Measurements from ENCODE around the gene BSG. TPM values are rescaled to one million over a fixed set of nuclear protein-coding genes. Genes with fewer than 3 reads are reported as not detected.
"Not testable (repeated sequence)": the region's sequence is repeated elsewhere in the genome, so short reads cannot be mapped to it uniquely, and the experiment has no call there.

The BSG gene
- total RNA-seq, 1 experiment from 2014 or later: 618 TPM

DNA sequence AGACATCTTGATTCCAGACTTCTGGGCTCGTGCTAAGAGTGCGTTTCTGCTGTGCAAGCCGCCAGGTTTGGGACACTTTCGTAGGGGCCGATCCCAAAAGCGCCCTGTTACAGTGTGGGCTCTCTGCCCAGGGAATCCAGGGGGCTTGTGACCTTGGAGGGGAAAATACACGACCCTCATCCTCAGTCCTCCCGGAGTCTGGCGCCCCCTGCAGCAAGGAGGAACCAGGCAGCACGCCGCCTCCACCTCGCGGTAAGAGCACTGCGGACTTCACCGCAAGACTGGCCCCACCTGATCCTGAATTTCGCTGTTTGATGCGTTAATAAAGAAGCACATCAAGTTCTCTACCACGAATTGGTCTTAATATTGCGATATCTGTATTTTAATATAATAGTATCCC, 55.8 kb downstream of the BSG start:
- no peaks in the 10 kb centered on the region for H3K9me3 Mint-ChIP-seq (ENCODE audit: unreplicated experiment)
- intact Hi-C loops (cut with micrococcal nuclease; ENCODE audit: unreplicated experiment): no loop called here

GRCh38 chr19:629515-629914, 57.1 kb downstream of the BSG start:
- H3K27ac Mint-ChIP-seq (ENCODE audit: unreplicated experiment); H3K4me3 Mint-ChIP-seq (ENCODE audit: unreplicated experiment); POLR2A ChIA-PET; H3K4me1 Mint-ChIP-seq (ENCODE audit: low read depth, unreplicated experiment); intact Hi-C loops (cut with micrococcal nuclease; ENCODE audit: unreplicated experiment); BruUV-seq (replicated peaks); H3K36me3 ChIP-seq (ENCODE audit: control insufficient read depth, insufficient read depth, low read length); CTCF ChIA-PET; H3K9me3 Mint-ChIP-seq (ENCODE audit: unreplicated experiment); H3K9me3 ChIP-seq; DNase-seq; H3K27me3 Mint-ChIP-seq (ENCODE audit: insufficient read depth, unreplicated experiment); H3K4me1 ChIP-seq; H3K4me3 ChIP-seq (ENCODE audit: low read depth, low read length); H3K27me3 ChIP-seq (replicated peaks; ENCODE audit: control insufficient read depth, insufficient read depth, low read length): not testable (repeated sequence)
- H3K36me3 Mint-ChIP-seq (ENCODE audit: insufficient read depth, unreplicated experiment): peaks cover 57% of the 10 kb centered on the region

More for the DNA sequence above, 55.8 kb downstream of the BSG start:
- no peaks in the 10 kb centered on the region for H3K27me3 ChIP-seq (replicated peaks; ENCODE audit: control insufficient read depth, insufficient read depth, low read length)
- CTCF ChIA-PET: no interaction called here
- H3K9me3 ChIP-seq: no peaks in the 10 kb centered on the region
- H3K4me3 ChIP-seq (ENCODE audit: low read depth, low read length): no peak overlapping the region
- H3K4me1 ChIP-seq: no peaks in the 10 kb centered on the region
- Mint-ChIP-seq H3K4me3 (ENCODE audit: unreplicated experiment) (no peak overlapping the region), H3K36me3 (ENCODE audit: insufficient read depth, unreplicated experiment) (peaks cover 49% of the 10 kb centered on the region), H3K4me1 (ENCODE audit: low read depth, unreplicated experiment) (no peaks in the 10 kb centered on the region), H3K27me3 (ENCODE audit: insufficient read depth, unreplicated experiment) (no peaks in the 10 kb centered on the region), H3K27ac (ENCODE audit: unreplicated experiment) (no peak overlapping the region)
- POLR2A ChIA-PET: no interaction called here
- DNase-seq: no peak
- no peaks in the 10 kb centered on the region for H3K36me3 ChIP-seq (ENCODE audit: control insufficient read depth, insufficient read depth, low read length)
- BruUV-seq (replicated peaks): no TSS peak
- TF ChIP-seq CTCF (IDR thresholded peaks at IDR 0.05; ENCODE audit: insufficient read depth in 1 of 2, low read depth in 1 of 2, low read length in 1 of 2, severe bottlenecking in 1 of 2, unreplicated experiment in 1 of 2): peak in 1 of 2 experiments; percentile 3

DNA sequence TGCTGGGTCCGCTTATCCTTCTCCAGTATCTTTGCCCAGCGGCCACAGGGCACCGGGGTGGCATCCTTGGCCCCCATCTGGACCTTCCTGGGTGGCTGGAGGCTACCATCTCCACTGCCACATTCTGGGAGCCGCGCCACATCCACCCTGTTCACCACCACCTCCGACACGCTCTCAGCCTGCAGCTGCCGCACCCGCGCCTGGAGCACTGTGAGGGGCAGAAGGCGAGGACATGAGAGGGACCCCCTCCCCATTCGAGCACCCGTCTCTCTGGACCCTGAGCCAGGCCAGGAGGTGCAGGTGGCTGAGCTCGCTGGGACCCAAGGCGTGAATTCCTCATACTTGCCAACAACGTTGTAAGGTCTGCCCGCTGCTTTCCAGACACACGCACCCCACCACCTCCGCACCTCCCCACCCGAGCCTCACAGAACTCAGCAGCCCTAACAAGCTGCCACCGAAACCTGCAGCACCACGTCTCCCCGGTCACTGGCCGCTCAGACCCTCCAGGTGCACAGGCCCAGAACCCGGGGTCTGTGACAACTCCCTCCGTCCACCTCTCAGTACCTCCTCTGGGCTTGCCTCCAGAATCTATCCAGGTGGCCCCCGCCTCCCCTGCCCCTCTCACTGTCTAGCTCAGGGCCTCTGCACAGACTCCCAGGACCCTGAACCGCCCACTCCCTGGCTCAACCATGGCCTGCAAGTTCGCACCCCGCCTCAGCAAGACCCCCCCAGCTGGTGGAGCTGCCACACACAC, 57.7 kb downstream of the BSG start:
- Histone ChIP-seq H3K4me3 (ENCODE audit: low read depth, low read length) (no peak overlapping the region), H3K27me3 (replicated peaks; ENCODE audit: control insufficient read depth, insufficient read depth, low read length) (no peaks in the 10 kb centered on the region), H3K36me3 (ENCODE audit: control insufficient read depth, insufficient read depth, low read length) (no peaks in the 10 kb centered on the region), H3K9me3 (no peaks in the 10 kb centered on the region), H3K4me1 (peaks cover 5% of the 10 kb centered on the region; the same call in 1 of the 2 replicates)
- Mint-ChIP-seq H3K27ac (ENCODE audit: unreplicated experiment) (no peak overlapping the region), H3K4me1 (ENCODE audit: low read depth, unreplicated experiment) (peaks cover 6% of the 10 kb centered on the region), H3K9me3 (ENCODE audit: unreplicated experiment) (no peaks in the 10 kb centered on the region), H3K27me3 (ENCODE audit: insufficient read depth, unreplicated experiment) (no peaks in the 10 kb centered on the region), H3K36me3 (ENCODE audit: insufficient read depth, unreplicated experiment) (peaks cover 57% of the 10 kb centered on the region), H3K4me3 (ENCODE audit: unreplicated experiment) (no peak overlapping the region)
- TF ChIP-seq CTCF (IDR thresholded peaks at IDR 0.05; ENCODE audit: insufficient read depth in 1 of 2, low read depth in 1 of 2, low read length in 1 of 2, severe bottlenecking in 1 of 2, unreplicated experiment in 1 of 2): no peak
- POLR2A ChIA-PET: no interaction called here
- DNase-seq: no peak
- no TSS peak for BruUV-seq (replicated peaks)
- CTCF ChIA-PET: no interaction called here
- intact Hi-C loops (cut with micrococcal nuclease; ENCODE audit: unreplicated experiment): no loop called here

Measured in Caco-2 (cell line).